Activated gamma-delta T cell (primary cell): ENCODE measurements around the gene GSAP.

ENCODE experiments used
- DNase-seq: peaks from one replicate; lab custom pipeline; 2025; lab: John Stamatoyannopoulos, UW

Gene GSAP

GRCh38 chr7:77409005-77409738, 7.0 kb downstream of the GSAP start:
- no peak for DNase-seq

GRCh38 chr7:77407906-77408305, 8.2 kb downstream of the GSAP start:
- DNase-seq: no peak

- DNase-seq: no peak
These were observed 9.7 kb downstream of the GSAP start for GRCh38 chr7:77406421-77406820.

GRCh38 chr7:77404641-77405040, 11.5 kb downstream of the GSAP start:
- no peak for DNase-seq

- DNase-seq: no peak
These were observed 12.2 kb downstream of the GSAP start for GRCh38 chr7:77403957-77404356.

GRCh38 chr7:77402818-77403217, 13.3 kb downstream of the GSAP start:
- no peak for DNase-seq

GRCh38 chr7:77401002-77401401, 15.1 kb downstream of the GSAP start:
- no peak for DNase-seq

- DNase-seq: no peak
These were observed 16.3 kb downstream of the GSAP start for GRCh38 chr7:77399816-77400215.

- DNase-seq: no peak
These were observed 19.1 kb downstream of the GSAP start for GRCh38 chr7:77396894-77397547.

- DNase-seq: no peak
These were observed 20.5 kb downstream of the GSAP start for GRCh38 chr7:77395626-77396025.

GRCh38 chr7:77393954-77394353, 22.2 kb downstream of the GSAP start:
- DNase-seq: no peak

GRCh38 chr7:77393261-77393660, 22.9 kb downstream of the GSAP start:
- DNase-seq: no peak

- DNase-seq: no peak
These were observed 24.9 kb downstream of the GSAP start for GRCh38 chr7:77391230-77391629.

- no peak for DNase-seq
These were observed 28.0 kb downstream of the GSAP start for GRCh38 chr7:77388055-77388641.

GRCh38 chr7:77386165-77386822, 29.9 kb downstream of the GSAP start:
- DNase-seq: no peak

- DNase-seq: no peak
These were observed 32.8 kb downstream of the GSAP start for GRCh38 chr7:77383333-77383740.

GRCh38 chr7:77382532-77382931, 33.6 kb downstream of the GSAP start:
- DNase-seq: no peak

GRCh38 chr7:77378584-77378983, 37.6 kb downstream of the GSAP start:
- no peak for DNase-seq

GRCh38 chr7:77370606-77371005, 45.5 kb downstream of the GSAP start:
- no peak for DNase-seq

- DNase-seq: no peak
These were observed 47.2 kb downstream of the GSAP start for GRCh38 chr7:77368974-77369373.

GRCh38 chr7:77367976-77368375, 48.2 kb downstream of the GSAP start:
- DNase-seq: no peak

GRCh38 chr7:77362905-77363304, 53.2 kb downstream of the GSAP start:
- no peak for DNase-seq

- no peak for DNase-seq
These were observed 55.2 kb downstream of the GSAP start for GRCh38 chr7:77360969-77361368.
